Hematopoietic multipotent progenitor cell treated with erythropoietin and hydrocortisone succinate and interleukin-3 and kit ligand, for 17 days (in vitro differentiated cells): ENCODE measurements around the gene ARHGEF28.

ENCODE experiments used
- DNase-seq: peaks from one replicate; pipeline ENCODE4 v3.0.0-alpha.2; 2015; ENCODE audit warnings: low spot score

The ARHGEF28 gene

GRCh38 chr5:73654171-73654811, 28.3 kb downstream of the ARHGEF28 start:
- no peak for DNase-seq

GRCh38 chr5:73654819-73655318, 28.9 kb downstream of the ARHGEF28 start:
- DNase-seq, result no peak

- no peak for DNase-seq
These were observed 29.6 kb downstream of the ARHGEF28 start for GRCh38 chr5:73655521-73656160.

- no peak for DNase-seq
These were observed 35.8 kb downstream of the ARHGEF28 start for GRCh38 chr5:73661753-73662152.

- no peak for DNase-seq
These were observed 37.3 kb downstream of the ARHGEF28 start for GRCh38 chr5:73663161-73663859.

GRCh38 chr5:73663860-73664240, 37.9 kb downstream of the ARHGEF28 start:
- no peak for DNase-seq

GRCh38 chr5:73664796-73665195, 38.8 kb downstream of the ARHGEF28 start:
- no peak for DNase-seq

- no peak for DNase-seq
These were observed 40.9 kb downstream of the ARHGEF28 start for GRCh38 chr5:73666891-73667290.

GRCh38 chr5:73668017-73668416, 42.0 kb downstream of the ARHGEF28 start:
- DNase-seq, result no peak

GRCh38 chr5:73668486-73669111, 42.6 kb downstream of the ARHGEF28 start:
- no peak for DNase-seq

- DNase-seq, result no peak
These were observed 44.7 kb downstream of the ARHGEF28 start for GRCh38 chr5:73670731-73671130.

- no peak for DNase-seq
These were observed 46.1 kb downstream of the ARHGEF28 start for GRCh38 chr5:73672132-73672531.

GRCh38 chr5:73673161-73673591, 47.2 kb downstream of the ARHGEF28 start:
- no peak for DNase-seq

- DNase-seq, result no peak
These were observed 48.6 kb downstream of the ARHGEF28 start for GRCh38 chr5:73674669-73675004.

- DNase-seq, result no peak
These were observed 52.3 kb downstream of the ARHGEF28 start for GRCh38 chr5:73678322-73678740.

- no peak for DNase-seq
These were observed 52.8 kb downstream of the ARHGEF28 start for GRCh38 chr5:73678807-73679206.

GRCh38 chr5:73682176-73682575, 56.2 kb downstream of the ARHGEF28 start:
- no peak for DNase-seq

- no peak for DNase-seq
These were observed 58.7 kb downstream of the ARHGEF28 start for GRCh38 chr5:73684691-73685090.

GRCh38 chr5:73686912-73687311, 60.9 kb downstream of the ARHGEF28 start:
- no peak for DNase-seq

- DNase-seq, result no peak
These were observed 61.4 kb downstream of the ARHGEF28 start for GRCh38 chr5:73687357-73687756.

- DNase-seq, result no peak
These were observed 64.0 kb downstream of the ARHGEF28 start for GRCh38 chr5:73690015-73690414.

- DNase-seq, result no peak
These were observed 65.5 kb downstream of the ARHGEF28 start for GRCh38 chr5:73691302-73692080.
